IMR-90 (cell line): Measurements from ENCODE around the gene EXOC6. TPM values are rescaled to one million over a fixed set of nuclear protein-coding genes. Genes with fewer than 3 reads are reported as not detected.

Experiments used
- ATAC-seq: fragments of 200-7000 bp; cut with Tn5 transposase; 2 replicates; pipeline ENCODE4 v1.9.1; 2020; ENCODE audit warnings: low read depth, mild to moderate bottlenecking, moderate library complexity
- BruUV-seq: library from RNA; stranded (reverse); fragments of 400-500 nt; replicated peaks from 2 replicates; lab custom pipeline; 2021; lab: Mats Ljungman, UMichigan
- CTCF ChIA-PET: fragments of 300-600 bp; formaldehyde crosslinking; extraction: SDS; loops from one replicate; lab custom pipeline; 2021; ENCODE audit warnings: antibody characterized with exemption; lab: Yijun Ruan, JAX
- POLR2A ChIA-PET: fragments of 300-600 bp; sonication (Branson Sonifier 250); formaldehyde crosslinking; loops from one replicate; lab custom pipeline; 2022; ENCODE audit warnings: antibody characterized with exemption; ENCODE audit not compliant: unreplicated experiment; lab: Charles Lee
- DNase-seq: peaks from one replicate; pipeline ENCODE4 v3.0.0; 2013
- H2AFZ ChIP-seq: replicated peaks from 2 replicates; pipeline ENCODE3; 2013; ENCODE audit warnings: low read length, mild to moderate bottlenecking; ENCODE audit not compliant: poor library complexity
- H2AK5ac ChIP-seq: 2 replicates; pipeline ENCODE4 v1.6.1; 2013; ENCODE audit warnings: low read depth, low read length, inconsistent platforms
- H2AK9ac ChIP-seq: replicated peaks from 2 replicates; pipeline ENCODE3; 2013; ENCODE audit warnings: mild to moderate bottlenecking, low read depth, low read length, moderate library complexity; ENCODE audit not compliant: poor library complexity
- H2BK120ac ChIP-seq: 2 replicates; pipeline ENCODE4 v1.6.1; 2013; ENCODE audit warnings: low read depth, low read length, inconsistent platforms
- H2BK15ac ChIP-seq: 3 replicates; pipeline ENCODE4 v1.6.1; 2013; ENCODE audit warnings: low read depth, low read length, inconsistent platforms
- H2BK20ac ChIP-seq: 2 replicates; pipeline ENCODE4 v1.6.1; 2013; ENCODE audit warnings: low read depth, mild to moderate bottlenecking, inconsistent platforms, low read length, moderate library complexity
- H2BK5ac ChIP-seq: 2 replicates; pipeline ENCODE4 v1.6.1; 2013; ENCODE audit warnings: mild to moderate bottlenecking, low read depth, low read length, inconsistent platforms; ENCODE audit not compliant: poor library complexity, severe bottlenecking
- H3K14ac ChIP-seq: replicated peaks from 2 replicates; pipeline ENCODE4 v1.6.1; 2013; ENCODE audit warnings: low read depth, low read length, inconsistent platforms
- H3K18ac ChIP-seq: 2 replicates; pipeline ENCODE4 v1.6.1; 2013; ENCODE audit warnings: low read depth, low read length, control low read depth
- H3K23ac ChIP-seq: 2 replicates; pipeline ENCODE4 v1.6.1; 2013; ENCODE audit warnings: low read depth, low read length, inconsistent platforms
- H3K27ac ChIP-seq: 2 replicates; pipeline ENCODE4 v1.5.1; 2013; ENCODE audit warnings: mild to moderate bottlenecking, control low read depth, low read length; ENCODE audit not compliant: insufficient read depth
- H3K27me3 ChIP-seq: 2 replicates; pipeline ENCODE4 v1.6.1; 2013; ENCODE audit warnings: low read length; ENCODE audit not compliant: control insufficient read depth, insufficient read depth
- H3K36me3 ChIP-seq: 2 replicates; pipeline ENCODE4 v1.6.1; 2013; ENCODE audit warnings: low read length, mixed read lengths; ENCODE audit not compliant: control insufficient read depth, insufficient read depth
- H3K4ac ChIP-seq: 2 replicates; pipeline ENCODE4 v1.6.1; 2013; ENCODE audit warnings: low read depth, low read length, inconsistent platforms
- H3K4me1 ChIP-seq: 2 replicates; pipeline ENCODE4 v1.6.1; 2013; ENCODE audit warnings: low read length, mixed read lengths; ENCODE audit not compliant: control insufficient read depth, insufficient read depth
- H3K4me2 ChIP-seq: 2 replicates; pipeline ENCODE4 v1.6.1; 2013; ENCODE audit warnings: low read depth, mild to moderate bottlenecking, control low read depth, low read length, moderate library complexity
- H3K4me3 ChIP-seq: 2 replicates; pipeline ENCODE4 v1.5.1; 2013; ENCODE audit warnings: low read depth, mild to moderate bottlenecking, control low read depth, low read length, moderate library complexity; ENCODE audit not compliant: insufficient read depth
- H3K56ac ChIP-seq: 2 replicates; pipeline ENCODE4 v1.6.1; 2013; ENCODE audit warnings: low read length, inconsistent platforms; ENCODE audit not compliant: insufficient read depth; ENCODE audit errors: extremely low read depth
- H3K79me1 ChIP-seq, 2 experiments: 2 replicates each; pipeline ENCODE4 v1.6.1; 2013; ENCODE audit warnings: low read length in 2 of 2, inconsistent platforms in 1 of 2, low read depth in 1 of 2
- H3K9ac ChIP-seq: 2 replicates; pipeline ENCODE4 v1.6.1; 2013; ENCODE audit warnings: low read depth, low read length, control low read depth
- H3K9me1 ChIP-seq: 2 replicates; pipeline ENCODE4 v1.6.1; 2013; ENCODE audit warnings: low read length, inconsistent platforms; ENCODE audit not compliant: insufficient read depth
- H3K9me3 ChIP-seq: 2 replicates; pipeline ENCODE4 v1.6.1; 2013; ENCODE audit warnings: low read length; ENCODE audit not compliant: control insufficient read depth, insufficient read depth
- H4K20me1 ChIP-seq: 2 replicates; pipeline ENCODE4 v1.6.1; 2013; ENCODE audit warnings: low read length, inconsistent platforms; ENCODE audit not compliant: insufficient read depth
- H4K5ac ChIP-seq: 2 replicates; pipeline ENCODE4 v1.6.1; 2013; ENCODE audit warnings: mild to moderate bottlenecking, low read depth, low read length, control low read depth
- H4K8ac ChIP-seq, 2 experiments: 2 replicates each; pipeline ENCODE4 v1.6.1; 2013; ENCODE audit warnings: low read depth in 2 of 2, low read length in 2 of 2, control low read depth in 1 of 2, inconsistent platforms in 1 of 2
- H4K91ac ChIP-seq: 2 replicates; pipeline ENCODE4 v1.6.1; 2013; ENCODE audit warnings: low read depth, low read length, inconsistent platforms; ENCODE audit not compliant: insufficient read depth
- MAFK ChIP-seq: IDR thresholded peaks from 2 replicates; pipeline ENCODE4 v1.6.1; 2012; ENCODE audit warnings: low read depth, low read length, improper control_type of control experiment
- MAZ ChIP-seq: IDR thresholded peaks from 2 replicates; pipeline ENCODE4 v1.6.1; 2012; ENCODE audit warnings: low read depth, mild to moderate bottlenecking, low read length, improper control_type of control experiment, moderate library complexity, borderline replicate concordance
- whole genome bisulfite sequencing, 2 experiments: methylation state at CpG; one replicate each; pipeline versions ENCODE4 v1.1.5 to v1.1.7; 2013; ENCODE audit warnings: missing lambda C conversion rate in 2 of 2; ENCODE audit not compliant: insufficient read length in 1 of 2; ENCODE audit errors: extremely low coverage in 2 of 2; 5-methylcytosine and 5-hydroxymethylcytosine counted together
- dilution Hi-C: fragments of 300-500 bp; cut with HindIII; formaldehyde crosslinking; loops from one replicate; pipeline ENCODE4 v1.14.3; 2018; ENCODE audit warnings: low sequenced_read_pairs; ENCODE audit not compliant: unreplicated experiment
- in situ Hi-C: fragments of 300-500 bp; cut with MboI; formaldehyde crosslinking; loops from 3 replicates; pipeline ENCODE4 v1.14.3; 2019; ENCODE audit warnings: low sequenced_read_pairs, inconsistent platforms, mixed read lengths
- intact Hi-C: fragments of 100-400 bp; cut with micrococcal nuclease; formaldehyde crosslinking; loops from 2 replicates; pipeline ENCODE4 v1.10.0; 2022
- polyA plus RNA-seq, 3 experiments: library from polyadenylated mRNA; depleted of rRNA; stranded (reverse); fragments of >200 nt; gene quantifications; 2 replicates each; pipeline ENCODE4 v1.2.3, GENCODE V29; 2012; ENCODE audit warnings: low replicate concordance in 1 of 3
- total RNA-seq: library from RNA; depleted of rRNA; stranded (reverse); fragments of >200 nt; gene quantifications from 2 replicates; pipeline ENCODE4 v1.2.3, GENCODE V29; 2012

EXOC6 gene
- total and polyA plus RNA-seq, 2 of the 4 experiments (the other 2 are of a cell fraction), result 4.5 to 11.5 TPM

DNA sequence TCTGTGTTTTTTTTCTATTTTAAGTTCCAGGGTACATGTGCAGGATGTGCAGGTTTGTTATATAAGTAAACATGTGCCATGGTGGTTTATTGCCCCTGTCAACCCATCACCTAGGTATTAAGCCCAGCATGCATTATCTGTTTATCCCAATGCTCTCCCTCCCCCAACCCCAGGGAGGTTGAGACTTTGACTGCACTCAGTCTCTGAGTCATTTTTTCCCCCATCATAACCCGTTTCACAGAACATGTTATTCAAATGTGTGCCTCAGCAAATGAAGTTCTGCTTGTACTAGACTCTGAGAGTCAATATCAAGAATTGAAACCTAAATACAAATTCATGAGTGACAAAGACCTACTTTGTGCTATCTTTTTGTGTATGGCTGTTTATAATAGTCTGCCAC, 142.3 kb downstream of the EXOC6 start:
- Histone ChIP-seq H3K4ac (no peak overlapping the region), H2BK15ac (no peak overlapping the region), H3K9me3 (no peaks in the 10 kb centered on the region), H3K18ac (no peak overlapping the region), H4K8ac (no peak overlapping the region), H4K91ac (no peak overlapping the region), H2AK9ac (no peak overlapping the region), H2BK20ac (no peak overlapping the region), H3K4me2 (no peak overlapping the region), H3K9me1 (no peaks in the 10 kb centered on the region; the same call in 1 of the 2 replicates), H3K79me1 (no peaks in the 10 kb centered on the region), H3K4me3 (no peak overlapping the region), H3K36me3 (no peaks in the 10 kb centered on the region), H3K14ac (no peak overlapping the region), H3K4me1 (peaks cover 4% of the 10 kb centered on the region), H2BK120ac (no peak overlapping the region), H4K20me1 (no peaks in the 10 kb centered on the region), H3K27ac (no peak overlapping the region), H3K56ac (no peak overlapping the region), H2AK5ac (no peak overlapping the region), H2AFZ (no peak overlapping the region), H3K27me3 (no peaks in the 10 kb centered on the region), H4K5ac (no peak overlapping the region), H2BK5ac (no peak overlapping the region), H3K23ac (no peak overlapping the region), H3K9ac (no peak overlapping the region)
- ATAC-seq, result peak; percentile 62
- TF ChIP-seq MAZ (no peak), MAFK (peak; percentile 1; the same call in 1 of the 2 replicates)
- in situ Hi-C loops (no loop called here), intact Hi-C loops (no loop called here), dilution Hi-C loops (no loop called here)
- POLR2A ChIA-PET, result no interaction called here
- no TSS peak for BruUV-seq
- DNase-seq, result peak; percentile 55
- no CpG with 5 or more reads among the region's 1 CpG for WGBS, 2 experiments
- CTCF ChIA-PET, result no interaction called here
